CD4-positive, alpha-beta T cell (primary cell): ENCODE data around the gene DND1. TPM values are rescaled to one million over a fixed set of nuclear protein-coding genes. Genes with fewer than 3 reads are reported as not detected.

Experiments used
- ATAC-seq: fragments of 200-7000 bp; cut with Tn5 transposase; one replicate; pipeline ENCODE4 v1.10.0; 2022; ENCODE audit warnings: mild to moderate bottlenecking; ENCODE audit not compliant: poor library complexity
- CTCF ChIA-PET: fragments of 350-600 bp; sonication (Branson Sonifier 250); formaldehyde crosslinking; loops from one replicate; lab custom pipeline; 2021; ENCODE audit warnings: antibody characterized with exemption, inconsistent platforms; lab: Charles Lee
- POLR2A ChIA-PET: fragments of 350-600 bp; sonication (Branson Sonifier 250); formaldehyde crosslinking; loops from one replicate; lab custom pipeline; 2021; ENCODE audit warnings: antibody characterized with exemption, inconsistent platforms; lab: Charles Lee
- DNase-seq, 14 experiments: peaks; one replicate each; pipeline ENCODE4 v3.0.0-alpha.2; 2013 to 2020; ENCODE audit warnings: mixed read lengths in 2 of 14
- H3K27ac ChIP-seq, 2 donors: one replicate each; pipeline versions ENCODE4 v1.5.1 to v1.7.0; 2013; ENCODE audit warnings: low read length in 2 of 2, low read depth in 1 of 2, mild to moderate bottlenecking in 1 of 2
- H3K27me3 ChIP-seq, 2 experiments: 1 replicate in 1 of 2; 2 replicates in 1 of 2; pipeline versions ENCODE4 v1.6.1 to v1.7.0; 2013; ENCODE audit warnings: low read length in 2 of 2, control low read depth in 1 of 2, mild to moderate bottlenecking in 1 of 2, moderate library complexity in 1 of 2; ENCODE audit not compliant: insufficient read depth in 2 of 2, control insufficient read depth in 1 of 2
- H3K36me3 ChIP-seq: one replicate; pipeline ENCODE4 v1.6.1; 2013; ENCODE audit warnings: low read length, control low read depth; ENCODE audit not compliant: insufficient read depth
- H3K4me1 ChIP-seq: one replicate; pipeline ENCODE4 v1.6.1; 2013; ENCODE audit warnings: low read length, control low read depth; ENCODE audit not compliant: insufficient read depth
- H3K4me3 ChIP-seq: one replicate; pipeline ENCODE4 v1.5.1; 2013; ENCODE audit warnings: mild to moderate bottlenecking, low read length, moderate library complexity
- H3K9me3 ChIP-seq, 2 experiments: 1 replicate in 1 of 2; 2 replicates in 1 of 2; pipeline versions ENCODE4 v1.6.1 to v1.7.0; 2013; ENCODE audit warnings: low read length in 2 of 2, mild to moderate bottlenecking in 2 of 2, control low read depth in 1 of 2, moderate library complexity in 1 of 2; ENCODE audit not compliant: control insufficient read depth in 1 of 2, insufficient read depth in 1 of 2
- H3K27ac Mint-ChIP-seq: one replicate; pipeline ENCODE4 v1.8.0; 2020; ENCODE audit warnings: mixed read lengths
- H3K27me3 Mint-ChIP-seq: one replicate; pipeline ENCODE4 v1.8.0; 2021; ENCODE audit warnings: mixed read lengths
- H3K36me3 Mint-ChIP-seq: one replicate; pipeline ENCODE4 v1.8.0; 2021; ENCODE audit warnings: low read depth, mixed read lengths
- H3K4me1 Mint-ChIP-seq: one replicate; pipeline ENCODE4 v1.8.0; 2021; ENCODE audit warnings: low read depth, mixed read lengths
- H3K4me3 Mint-ChIP-seq: one replicate; pipeline ENCODE4 v1.8.0; 2020; ENCODE audit warnings: mild to moderate bottlenecking, mixed read lengths
- H3K9me3 Mint-ChIP-seq: one replicate; pipeline ENCODE4 v1.8.0; 2020; ENCODE audit warnings: mixed read lengths
- CTCF ChIP-seq: fragments of 200-600 bp; IDR thresholded peaks from one replicate; pipeline ENCODE4 v1.8.0; 2022; ENCODE audit warnings: antibody characterized with exemption, mild to moderate bottlenecking
- intact Hi-C, 2 experiments: fragments of 100-400 bp; cut with DNase I in 1 of 2; cut with micrococcal nuclease in 1 of 2; formaldehyde crosslinking; loops; one replicate each; pipeline versions ENCODE4 v1.15.1 to v1.9.0; 2023 to 2025; cut with DNase I, micrococcal nuclease
- microRNA-seq: library from miRNA; unstranded; fragments of <30 nt; microRNA quantifications from one replicate; pipeline ENCODE4 v1.2.0, GENCODE V29; 2021; ENCODE audit warnings: borderline microRNAs expressed, borderline replicate concordance
- total RNA-seq, 174 experiments: library from RNA in 2 of 174; stranded (reverse) in 2 of 174; gene quantifications; one replicate each; pipeline ENCODE4 v1.2.3 and lab custom pipeline; 2021 to 2026

DND1 gene
- total RNA-seq, 2 experiments from 2014 or later, result 1.9 to 2.1 TPM

- Histone ChIP-seq H3K27ac (no peak overlapping the region), H3K27me3 (no peaks in the 10 kb centered on the region), H3K9me3 (no peaks in the 10 kb centered on the region), H3K36me3 (no peaks in the 10 kb centered on the region), H3K4me1 (no peaks in the 10 kb centered on the region), H3K4me3 (no peak overlapping the region)
- no peak for TF ChIP-seq CTCF
- no peak overlapping the region for H3K27ac Mint-ChIP-seq
- DNase-seq, result no peak
- CTCF ChIA-PET, result interaction anchor here (1.1 kb wide), 1 partner anchor 14 kb away, joined by 3 read pairs; no protein-coding TSS in a partner anchor
- no peaks in the 10 kb centered on the region for H3K4me1 Mint-ChIP-seq
- no peaks in the 10 kb centered on the region for H3K9me3 Mint-ChIP-seq
- H3K4me3 Mint-ChIP-seq, result no peak overlapping the region
- peaks cover 7% of the 10 kb centered on the region for H3K27me3 Mint-ChIP-seq
- H3K36me3 Mint-ChIP-seq, result no peaks in the 10 kb centered on the region
- POLR2A ChIA-PET, result interaction anchor here (1.1 kb wide), 1 partner anchor 11 kb away, joined by 4 read pairs; the partner anchor contains the start of gene CD14
- intact Hi-C loops, result no loop called here
- no peak for ATAC-seq
Measured at GRCh38 chr5:140622301-140622700, 51.1 kb downstream of the DND1 start.

Small RNA genes lying within 50 kb of the gene (microRNA-seq; reads per million reads assigned to microRNA genes)
- 1.4 reads per million for gene MIR3655

Other genes starting within 250 kb of the DND1 start
- gene EIF4EBP3, start 125.9 kb downstream of the DND1 start, total RNA-seq, result 10 to 100 TPM; 12.7 to 15.1 TPM
- gene SRA1, start 116.1 kb downstream of the DND1 start, total RNA-seq, result 10 to 100 TPM; 30.9 to 31.6 TPM
- 10 to 100 TPM; 56.6 to 61.5 TPM for gene APBB3, start 109.0 kb downstream of the DND1 start, total RNA-seq
- 10 to 100 TPM; 16.9 to 17.8 TPM for gene SLC35A4, start 108.7 kb downstream of the DND1 start, total RNA-seq
- 1 to 10 TPM; 1.7 to 2.1 TPM for gene CD14, start 40.4 kb downstream of the DND1 start, total RNA-seq
- 10 to 100 TPM; 20.9 to 21.1 TPM for gene TMCO6, start 34.1 kb downstream of the DND1 start, total RNA-seq
- 10 to 100 TPM; 45.5 to 52.4 TPM for gene NDUFA2, start 25.9 kb downstream of the DND1 start, total RNA-seq
- 100 to 1,000 TPM; 194 to 207 TPM for gene IK, start 25.7 kb downstream of the DND1 start, total RNA-seq
- gene WDR55, start 8.7 kb downstream of the DND1 start, total RNA-seq, result 10 to 100 TPM; 40.1 to 42.9 TPM
- 10 to 100 TPM; 53.5 to 54.1 TPM for gene HARS1, start 17.8 kb upstream of the DND1 start, total RNA-seq
- 10 to 100 TPM; 38.1 to 38.3 TPM for gene HARS2, start 17.9 kb upstream of the DND1 start, total RNA-seq
- gene ZMAT2, start 26.9 kb upstream of the DND1 start, total RNA-seq, result 10 to 100 TPM; 29.0 to 32.3 TPM
- not detected for gene PCDHA1, start 112.6 kb upstream of the DND1 start, total RNA-seq
- not detected for gene PCDHA2, start 121.3 kb upstream of the DND1 start, total RNA-seq
- not detected for gene PCDHA3, start 127.5 kb upstream of the DND1 start, total RNA-seq
- not detected for gene PCDHA4, start 133.5 kb upstream of the DND1 start, total RNA-seq
- not detected for gene PCDHA5, start 148.0 kb upstream of the DND1 start, total RNA-seq
- not detected for gene PCDHA6, start 154.4 kb upstream of the DND1 start, total RNA-seq
- gene PCDHA7, start 160.7 kb upstream of the DND1 start, total RNA-seq, result not detected
- not detected for gene PCDHA8, start 167.6 kb upstream of the DND1 start, total RNA-seq
- not detected for gene PCDHA9, start 174.8 kb upstream of the DND1 start, total RNA-seq
- not detected for gene PCDHA10, start 182.3 kb upstream of the DND1 start, total RNA-seq
- not detected for gene PCDHA11, start 195.4 kb upstream of the DND1 start, total RNA-seq
- gene PCDHA12, start 201.7 kb upstream of the DND1 start, total RNA-seq, result not detected
- gene PCDHA13, start 208.5 kb upstream of the DND1 start, total RNA-seq, result not detected